Activated T-cell treated with anti-CD3 and anti-CD28 coated beads, Interleukin-2, amount 50 U/mL, for 72 hours (primary cell): ENCODE results near the gene GPR17. TPM values are rescaled to one million over a fixed set of nuclear protein-coding genes. Genes with fewer than 3 reads are reported as not detected.

ENCODE experiments used
- ATAC-seq, 2 donors: fragments of 150-1000 bp; cut with Tn5 transposase; replicated peaks in 1 of 2; 2 replicates each; pipeline ENCODE4 v1.10.0; 2021; ENCODE audit warnings: moderate library complexity in 2 of 2, mild to moderate bottlenecking in 1 of 2
- DNase-seq, 2 donors: peaks; one replicate each; pipeline ENCODE4 v3.0.0; 2021 to 2022; ENCODE audit warnings: mixed read lengths in 1 of 2
- H3K27ac Mint-ChIP-seq: one replicate; pipeline ENCODE4 v1.8.0; 2022; ENCODE audit warnings: mild to moderate bottlenecking, moderate library complexity, mixed read lengths
- H3K27me3 Mint-ChIP-seq: one replicate; pipeline ENCODE4 v1.8.0; 2022; ENCODE audit warnings: low read depth, mixed read lengths
- H3K36me3 Mint-ChIP-seq, 2 donors: one replicate each; pipeline ENCODE4 v1.8.0; 2022; ENCODE audit warnings: mixed read lengths in 2 of 2, mild to moderate bottlenecking in 1 of 2; ENCODE audit not compliant: insufficient read depth in 2 of 2
- H3K4me1 Mint-ChIP-seq: one replicate; pipeline ENCODE4 v1.8.0; 2022; ENCODE audit warnings: low read depth, mixed read lengths
- H3K4me3 Mint-ChIP-seq, 2 donors: one replicate each; pipeline ENCODE4 v1.8.0; 2022; ENCODE audit warnings: mild to moderate bottlenecking in 2 of 2, mixed read lengths in 2 of 2, moderate library complexity in 2 of 2
- H3K9me3 Mint-ChIP-seq, 2 donors: one replicate each; pipeline ENCODE4 v1.8.0; 2022; ENCODE audit warnings: mixed read lengths in 2 of 2
- total RNA-seq, 2 donors: library from RNA; stranded (reverse); gene quantifications; one replicate each; pipeline ENCODE4 v1.2.3, GENCODE V29; 2022

The GPR17 gene
- total RNA-seq, 2 donors from 2014 or later: not detected

- Mint-ChIP-seq H3K4me3 (no peak overlapping the region), H3K36me3 (peaks cover under 1 to 6% of the 10 kb centered on the region in 2 donors), H3K9me3 (peaks cover 0 to 5% of the 10 kb centered on the region in 2 donors), H3K27me3 (no peaks in the 10 kb centered on the region), H3K4me1 (no peaks in the 10 kb centered on the region), H3K27ac (no peak overlapping the region)
- ATAC-seq (no peak), DNase-seq (no peak)
These were observed 37.6 kb upstream of the GPR17 start for GRCh38 chr2:127608061-127609030.

- H3K9me3 Mint-ChIP-seq: peaks cover 3 to 5% of the 10 kb centered on the region in 2 donors
- no peaks in the 10 kb centered on the region for H3K4me1 Mint-ChIP-seq
- H3K27ac Mint-ChIP-seq: no peak overlapping the region
- no peak overlapping the region for H3K4me3 Mint-ChIP-seq
- DNase-seq: no peak
- H3K27me3 Mint-ChIP-seq: no peaks in the 10 kb centered on the region
- peaks cover 3 to 6% of the 10 kb centered on the region in 2 donors for H3K36me3 Mint-ChIP-seq
- no peak for ATAC-seq
These were observed 36.8 kb upstream of the GPR17 start for GRCh38 chr2:127609031-127609751.

- ATAC-seq: no peak
These were observed 36.1 kb upstream of the GPR17 start for GRCh38 chr2:127609818-127610217.

DNA sequence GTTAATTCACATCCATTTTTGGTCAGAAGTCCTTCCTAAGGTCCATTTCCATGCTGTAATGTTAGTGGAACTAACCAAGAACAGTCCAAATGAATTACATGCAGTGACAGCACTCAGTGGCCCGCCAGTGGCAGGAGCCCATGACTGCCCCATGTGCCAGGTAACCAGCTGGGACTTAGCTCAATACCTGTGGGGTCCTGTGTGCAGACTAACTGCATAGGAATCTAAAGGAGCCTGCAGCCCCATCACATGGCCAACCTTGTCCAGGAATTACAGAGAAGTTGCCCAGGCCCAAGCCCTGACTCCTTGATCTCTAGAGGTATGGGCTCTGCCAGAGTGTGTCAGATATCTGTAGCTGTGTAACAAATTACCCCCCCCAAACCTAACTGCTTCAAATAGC is 35.4 kb upstream of the GPR17 start:
- Mint-ChIP-seq H3K4me3 (no peak overlapping the region), H3K27ac (no peak overlapping the region), H3K9me3 (peaks cover 3 to 5% of the 10 kb centered on the region in 2 donors), H3K36me3 (peaks cover 3 to 6% of the 10 kb centered on the region in 2 donors), H3K4me1 (peaks cover under 1% of the 10 kb centered on the region), H3K27me3 (no peaks in the 10 kb centered on the region)
- DNase-seq (no peak), ATAC-seq (no peak)

More at GRCh38 chr2:127609818-127610217, 36.1 kb upstream of the GPR17 start:
- Mint-ChIP-seq H3K4me3 (no peak overlapping the region), H3K4me1 (no peaks in the 10 kb centered on the region), H3K27me3 (no peaks in the 10 kb centered on the region), H3K27ac (no peak overlapping the region), H3K36me3 (peaks cover 3 to 6% of the 10 kb centered on the region in 2 donors), H3K9me3 (peaks cover 3 to 5% of the 10 kb centered on the region in 2 donors)
- DNase-seq: no peak

GRCh38 chr2:127611076-127611925 is 34.7 kb upstream of the GPR17 start:
- H3K36me3 Mint-ChIP-seq: peaks cover 3 to 6% of the 10 kb centered on the region in 2 donors
- H3K4me1 Mint-ChIP-seq: peaks cover 8% of the 10 kb centered on the region
- H3K9me3 Mint-ChIP-seq: peaks cover 3 to 5% of the 10 kb centered on the region in 2 donors
- no peak overlapping the region for H3K4me3 Mint-ChIP-seq
- DNase-seq: no peak
- H3K27ac Mint-ChIP-seq: no peak overlapping the region
- H3K27me3 Mint-ChIP-seq: peaks cover 7% of the 10 kb centered on the region
- ATAC-seq: no peak

DNA sequence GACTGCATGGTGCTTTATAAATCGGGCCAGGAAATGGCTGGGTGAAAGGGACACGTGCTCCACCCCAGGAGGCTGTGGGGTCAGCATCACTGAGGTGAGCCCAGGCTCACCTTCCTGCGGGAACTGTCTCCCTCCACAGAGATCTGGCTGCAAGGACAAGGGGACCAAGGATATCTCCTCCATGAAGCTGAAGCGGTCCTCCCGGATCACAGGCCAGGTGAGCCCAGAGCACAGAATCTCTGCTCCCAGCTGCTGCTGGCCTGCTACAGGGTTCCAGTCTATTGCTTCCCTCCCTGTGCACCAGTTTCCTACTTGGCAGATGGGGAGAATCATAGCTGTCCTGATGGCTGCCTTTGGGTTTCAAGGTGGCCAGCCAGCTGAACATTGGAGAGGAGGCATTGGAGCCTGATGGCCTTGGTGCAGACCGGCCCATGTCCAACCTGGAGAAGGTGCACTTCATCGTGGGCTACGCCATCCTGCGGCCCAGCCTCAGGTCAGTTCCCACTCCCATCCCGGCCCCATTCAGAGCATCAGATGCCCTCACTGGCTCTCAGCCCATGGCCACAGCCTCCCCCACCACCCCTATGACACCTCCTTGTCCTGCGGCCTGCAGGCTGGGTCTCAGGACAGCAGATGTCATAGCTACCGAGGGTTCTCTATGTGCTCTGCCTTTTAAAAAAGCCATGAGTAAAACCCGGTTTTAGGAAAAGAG is 33.7 kb upstream of the GPR17 start:
- peaks cover 14% of the 10 kb centered on the region for H3K4me1 Mint-ChIP-seq
- ATAC-seq: no peak

DNA sequence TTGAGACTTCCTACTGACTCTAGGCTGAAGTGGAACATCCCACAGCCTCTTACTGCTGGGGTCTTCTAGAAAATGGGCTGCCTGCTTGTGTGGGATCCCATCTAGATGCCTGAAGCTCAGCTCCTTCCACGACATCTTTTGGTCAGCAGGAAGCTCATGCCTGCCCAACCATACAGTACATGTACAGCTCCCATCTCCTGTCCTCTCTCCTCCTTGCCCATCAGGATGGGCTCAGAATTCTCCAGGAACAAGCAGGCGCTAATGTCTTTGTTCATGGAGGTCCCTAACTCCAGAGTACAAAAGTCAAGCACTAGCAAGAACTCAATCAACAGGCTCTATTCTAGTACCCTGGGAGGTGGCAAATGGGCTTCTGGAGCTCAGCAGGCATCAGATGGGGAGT is 31.7 kb upstream of the GPR17 start:
- Mint-ChIP-seq H3K4me3 (no peak overlapping the region), H3K9me3 (peaks cover 3 to 5% of the 10 kb centered on the region in 2 donors), H3K36me3 (peaks cover 3 to 6% of the 10 kb centered on the region in 2 donors), H3K27me3 (peaks cover 11% of the 10 kb centered on the region), H3K4me1 (peaks cover 14% of the 10 kb centered on the region), H3K27ac (no peak overlapping the region)
- no peak for DNase-seq
- no peak for ATAC-seq

More for the DNA sequence above, 33.7 kb upstream of the GPR17 start:
- peaks cover 3 to 5% of the 10 kb centered on the region in 2 donors for H3K9me3 Mint-ChIP-seq
- H3K27me3 Mint-ChIP-seq: peaks cover 11% of the 10 kb centered on the region
- no peak for DNase-seq
- H3K4me3 Mint-ChIP-seq: no peak overlapping the region
- H3K27ac Mint-ChIP-seq: no peak overlapping the region
- peaks cover 3 to 6% of the 10 kb centered on the region in 2 donors for H3K36me3 Mint-ChIP-seq

GRCh38 chr2:127614731-127615130 is 31.2 kb upstream of the GPR17 start:
- Mint-ChIP-seq H3K4me1 (peaks cover 14% of the 10 kb centered on the region), H3K4me3 (no peak overlapping the region), H3K36me3 (peaks cover 3 to 6% of the 10 kb centered on the region in 2 donors), H3K9me3 (peaks cover 3 to 5% of the 10 kb centered on the region in 2 donors), H3K27me3 (peaks cover 11% of the 10 kb centered on the region), H3K27ac (no peak overlapping the region)
- ATAC-seq (no peak), DNase-seq (no peak)

DNA sequence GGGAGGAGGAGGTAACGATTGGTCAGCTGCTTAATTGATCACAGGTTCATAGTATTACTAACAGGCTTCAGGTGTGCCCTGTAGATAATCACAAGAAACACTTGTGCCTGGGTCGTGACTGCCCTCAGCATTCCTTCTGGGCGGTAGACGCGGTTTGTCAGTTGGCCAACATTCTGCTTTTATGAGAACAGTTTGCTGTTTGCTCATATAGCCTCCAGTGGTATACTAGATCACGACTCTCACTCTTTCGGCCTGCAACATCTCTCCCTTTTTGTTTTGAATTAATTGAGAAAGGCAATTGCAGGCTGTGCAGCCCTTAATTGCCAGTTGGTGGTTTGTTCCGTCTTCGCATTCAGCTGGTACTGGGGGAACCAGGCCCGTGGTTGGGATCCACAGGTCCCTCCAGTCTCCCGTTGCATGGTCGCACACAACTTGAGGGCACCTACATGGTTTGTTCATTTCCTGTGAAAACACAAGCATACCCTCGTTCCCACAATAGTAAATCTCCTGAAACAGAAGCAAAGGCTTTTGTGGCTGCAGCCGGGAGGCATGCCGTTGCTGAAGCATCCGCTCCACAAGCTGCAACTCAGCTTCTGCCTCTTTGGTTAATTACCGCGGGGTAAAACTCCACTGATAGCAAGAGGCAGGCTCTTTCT is 30.3 kb upstream of the GPR17 start:
- H3K27ac Mint-ChIP-seq: no peak overlapping the region
- peaks cover 3 to 5% of the 10 kb centered on the region in 2 donors for H3K9me3 Mint-ChIP-seq
- peaks cover 14% of the 10 kb centered on the region for H3K4me1 Mint-ChIP-seq
- H3K36me3 Mint-ChIP-seq: peaks cover 3 to 6% of the 10 kb centered on the region in 2 donors
- ATAC-seq: no peak
- no peak for DNase-seq
- H3K4me3 Mint-ChIP-seq: peak overlapping the region; percentile 33 to 42
- H3K27me3 Mint-ChIP-seq: peaks cover 11% of the 10 kb centered on the region

DNA sequence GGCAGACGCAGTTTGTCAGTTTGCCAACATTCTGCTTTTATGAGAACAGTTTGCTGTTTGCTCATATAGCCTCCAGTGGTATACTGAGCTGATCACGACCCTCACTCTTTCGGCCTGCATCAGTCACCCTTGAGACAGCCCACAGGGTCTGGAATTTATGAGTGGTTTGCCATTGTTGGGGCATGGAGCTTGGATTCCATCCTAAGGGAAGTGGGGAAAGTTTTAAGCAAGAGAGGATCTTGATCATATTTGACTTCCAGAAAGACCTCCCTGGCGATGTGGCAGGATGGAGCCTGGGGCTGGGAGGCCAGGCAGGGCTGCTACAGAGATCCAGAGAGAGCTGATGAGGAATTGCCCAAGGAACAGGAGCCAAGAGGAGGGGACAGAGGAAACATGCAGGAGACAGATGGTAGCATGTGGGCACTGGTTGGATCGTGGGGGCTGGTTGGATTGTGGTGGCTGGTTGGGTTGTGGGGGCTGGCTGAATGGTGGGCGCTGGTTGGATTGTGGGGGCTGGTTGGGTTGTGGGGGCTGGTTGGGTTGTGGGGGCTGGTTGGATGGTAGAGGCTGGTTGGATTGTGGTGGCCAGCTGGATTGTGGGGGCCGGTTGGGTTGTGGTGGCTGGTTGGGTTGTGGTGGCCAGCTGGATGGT is 27.3 kb upstream of the GPR17 start:
- H3K27ac Mint-ChIP-seq: no peak overlapping the region
- no peak for DNase-seq

DNA sequence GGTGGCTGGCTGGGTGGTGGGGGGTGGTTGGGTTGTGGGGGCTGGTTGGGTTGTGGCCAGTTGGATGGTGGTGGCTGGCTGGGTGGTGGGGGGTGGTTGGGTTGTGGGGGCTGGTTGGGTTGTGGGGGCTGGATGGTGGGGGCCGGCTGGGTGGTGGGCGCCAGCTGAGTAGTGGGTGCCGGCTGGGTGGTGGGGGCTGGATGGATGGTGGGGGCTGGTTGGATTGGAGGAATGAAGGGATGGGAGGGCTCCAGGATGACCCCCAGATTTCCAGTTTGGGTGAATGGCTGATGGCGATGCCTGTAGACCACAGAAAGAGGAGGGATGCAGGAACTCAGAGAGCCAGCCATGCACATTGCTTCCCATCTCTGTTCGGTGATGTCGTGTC is 26.8 kb upstream of the GPR17 start:
- no peak for DNase-seq
- no peak overlapping the region for H3K27ac Mint-ChIP-seq
- peaks cover 11% of the 10 kb centered on the region for H3K27me3 Mint-ChIP-seq
- peaks cover 14% of the 10 kb centered on the region for H3K4me1 Mint-ChIP-seq
- no peak overlapping the region for H3K4me3 Mint-ChIP-seq
- no peaks in the 10 kb centered on the region for H3K36me3 Mint-ChIP-seq
- ATAC-seq: no peak
- no peaks in the 10 kb centered on the region for H3K9me3 Mint-ChIP-seq

More for the DNA sequence above, 27.3 kb upstream of the GPR17 start:
- ATAC-seq: no peak
- H3K27me3 Mint-ChIP-seq: peaks cover 11% of the 10 kb centered on the region
- no peak overlapping the region for H3K4me3 Mint-ChIP-seq
- peaks cover 0 to 3% of the 10 kb centered on the region in 2 donors for H3K9me3 Mint-ChIP-seq
- H3K36me3 Mint-ChIP-seq: peaks cover 0 to 3% of the 10 kb centered on the region in 2 donors
- peaks cover 14% of the 10 kb centered on the region for H3K4me1 Mint-ChIP-seq
